ENCODE measurements around the gene TEX14.

The TEX14 gene

DNA sequence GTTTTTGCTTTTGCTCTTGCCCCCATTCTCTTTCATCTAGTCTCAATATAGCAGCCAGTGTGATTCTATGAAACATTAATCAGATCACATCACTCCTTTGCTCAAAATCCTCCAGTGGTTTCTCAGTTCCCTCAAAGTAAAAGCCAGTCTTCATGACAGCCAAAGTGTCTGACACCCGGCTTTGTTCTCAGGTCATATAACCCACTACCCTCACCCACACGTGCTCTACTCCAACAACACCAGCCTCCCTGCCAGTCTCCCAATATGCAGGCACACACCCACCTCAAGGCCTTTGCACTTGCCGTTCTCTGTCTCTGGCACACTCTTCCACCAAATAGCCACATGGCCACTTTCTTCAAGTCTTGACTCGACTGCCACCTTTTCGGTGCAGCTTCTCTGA is 181.8 kb downstream of the TEX14 start:
- Histone ChIP-seq H3K4me3 (ENCODE audit: low read depth in 1 of 5, low read length in 5 of 5) (no peak overlapping the region), H3K9ac (ENCODE audit: low read length in 5 of 5) (no peak overlapping the region), H3K36me3 (ENCODE audit: control insufficient read depth in 5 of 5, insufficient read depth in 5 of 5, low read length in 5 of 5) (peaks cover 7 to 76% (median 71%) of the 10 kb centered on the region in 5 donors), H3K4me1 (ENCODE audit: control insufficient read depth in 5 of 5, insufficient read depth in 5 of 5, low read length in 5 of 5) (peaks cover 0 to 26% (median 17%) of the 10 kb centered on the region in 5 donors), H3K27me3 (ENCODE audit: control insufficient read depth in 5 of 5, insufficient read depth in 4 of 5, low read length in 5 of 5) (no peaks in the 10 kb centered on the region), H3K9me3 (ENCODE audit: control insufficient read depth in 5 of 5, low read length in 5 of 5) (no peaks in the 10 kb centered on the region), H3K27ac (ENCODE audit: low read depth, low read length) (no peak overlapping the region)

DNA sequence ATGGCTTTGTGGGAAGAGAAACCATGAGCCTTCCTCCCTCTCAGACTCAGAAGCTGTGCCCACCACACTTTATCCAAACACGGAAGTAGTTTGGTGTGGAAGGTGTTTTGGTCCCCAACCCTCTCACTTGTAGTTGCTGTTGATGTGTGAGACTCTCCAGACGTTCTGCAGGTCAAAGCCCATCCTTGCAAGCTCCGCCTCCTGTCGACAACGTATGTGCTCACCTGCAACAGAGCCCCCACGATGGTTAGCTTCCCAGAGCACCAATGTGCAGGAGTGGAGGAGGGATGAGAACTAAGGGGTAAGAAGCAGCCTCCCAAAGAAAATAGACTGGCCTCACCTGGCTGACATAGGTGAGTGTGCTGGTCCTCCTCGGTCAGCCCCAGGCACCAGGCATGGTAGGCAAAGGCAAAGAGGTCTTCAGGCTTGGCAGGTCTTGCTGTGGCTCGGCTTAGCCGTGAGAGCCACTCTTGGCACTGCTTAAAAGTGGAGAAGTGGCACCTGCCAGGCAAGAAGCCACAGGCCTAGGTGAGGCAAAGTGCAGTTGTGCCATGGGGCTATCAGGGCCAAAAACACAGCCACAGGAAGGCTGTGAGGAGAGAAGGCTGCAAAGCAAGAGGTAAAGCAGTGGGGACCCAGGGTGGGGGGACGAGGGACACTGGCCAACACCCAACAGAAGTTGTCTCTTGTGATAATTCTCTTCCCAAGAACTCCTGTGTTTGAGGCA is 183.3 kb downstream of the TEX14 start:
- Histone ChIP-seq H3K9me3 (ENCODE audit: control insufficient read depth in 5 of 5, low read length in 5 of 5) (no peaks in the 10 kb centered on the region), H3K27ac (ENCODE audit: low read depth, low read length) (no peak overlapping the region)

DNA sequence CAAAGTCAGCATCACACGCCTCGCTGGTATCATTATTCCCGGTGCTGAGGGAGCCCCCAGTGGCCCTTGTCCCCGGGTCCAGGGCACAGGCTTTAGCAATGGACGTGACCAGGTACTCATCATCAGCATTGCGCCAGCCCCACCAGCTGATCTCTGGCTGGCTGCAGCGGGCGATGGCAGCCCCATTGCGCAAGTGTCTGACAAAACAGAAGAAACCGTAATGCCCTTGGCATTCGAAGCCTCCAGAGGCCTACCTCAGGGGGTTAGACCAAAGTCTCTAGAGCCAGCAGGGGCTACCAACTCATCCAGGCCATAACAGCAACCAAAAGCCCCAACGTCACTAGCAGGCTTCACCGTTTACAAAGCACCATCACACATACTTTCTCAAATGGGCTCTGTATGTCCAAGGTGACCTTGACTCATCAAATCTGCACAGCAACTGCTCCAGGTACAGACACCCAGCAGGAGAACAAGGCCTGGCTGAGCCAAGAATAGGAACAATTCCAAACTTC is 184.7 kb downstream of the TEX14 start:
- Histone ChIP-seq H3K4me1 (ENCODE audit: control insufficient read depth in 5 of 5, insufficient read depth in 5 of 5, low read length in 5 of 5) (peaks cover 0 to 9% (median 0%) of the 10 kb centered on the region in 5 donors), H3K9me3 (ENCODE audit: control insufficient read depth in 5 of 5, low read length in 5 of 5) (no peaks in the 10 kb centered on the region), H3K27ac (ENCODE audit: low read depth, low read length) (no peak overlapping the region), H3K9ac (ENCODE audit: low read length in 5 of 5) (no peak overlapping the region), H3K4me3 (ENCODE audit: low read depth in 1 of 5, low read length in 5 of 5) (no peak overlapping the region), H3K27me3 (ENCODE audit: control insufficient read depth in 5 of 5, insufficient read depth in 4 of 5, low read length in 5 of 5) (no peaks in the 10 kb centered on the region), H3K36me3 (ENCODE audit: control insufficient read depth in 5 of 5, insufficient read depth in 5 of 5, low read length in 5 of 5) (peaks cover 15 to 97% (median 91%) of the 10 kb centered on the region in 5 donors)

More for the DNA sequence above, 183.3 kb downstream of the TEX14 start:
- Histone ChIP-seq H3K36me3 (ENCODE audit: control insufficient read depth in 5 of 5, insufficient read depth in 5 of 5, low read length in 5 of 5) (peaks cover 7 to 91% (median 87%) of the 10 kb centered on the region in 5 donors), H3K4me1 (ENCODE audit: control insufficient read depth in 5 of 5, insufficient read depth in 5 of 5, low read length in 5 of 5) (peaks cover 0 to 13% (median 5%) of the 10 kb centered on the region in 5 donors), H3K9ac (ENCODE audit: low read length in 5 of 5) (no peak overlapping the region), H3K4me3 (ENCODE audit: low read depth in 1 of 5, low read length in 5 of 5) (no peak overlapping the region), H3K27me3 (ENCODE audit: control insufficient read depth in 5 of 5, insufficient read depth in 4 of 5, low read length in 5 of 5) (no peaks in the 10 kb centered on the region)

All from subcutaneous abdominal adipose tissue (tissue), 5 donors.